ENCODE measurements around the gene MACROD1.
A peak's percentile ranks its signal among the peaks of the same experiment; 100 is the strongest.

The MACROD1 gene

DNA sequence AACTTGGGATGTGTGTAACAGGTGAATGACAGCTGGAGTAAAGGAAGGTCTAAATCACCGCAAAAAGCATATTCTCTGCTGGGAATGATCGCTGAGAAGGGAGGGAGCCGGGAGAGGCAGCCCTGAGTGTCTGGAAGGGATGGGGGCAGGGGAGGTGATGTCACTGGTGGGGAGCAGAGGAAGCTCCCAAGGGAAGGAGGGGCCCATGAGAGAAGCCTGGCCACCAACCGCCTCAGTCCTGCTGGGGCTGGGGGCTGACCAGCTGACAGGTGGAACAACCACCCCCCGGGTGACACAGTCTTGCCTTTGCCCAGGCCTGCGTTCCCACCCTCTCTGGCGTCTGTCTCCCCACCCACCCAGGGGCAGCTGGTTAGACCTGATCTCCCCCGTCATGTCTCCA lies 136.1 kb downstream of the MACROD1 start:
- DNase-seq: no peak

DNA sequence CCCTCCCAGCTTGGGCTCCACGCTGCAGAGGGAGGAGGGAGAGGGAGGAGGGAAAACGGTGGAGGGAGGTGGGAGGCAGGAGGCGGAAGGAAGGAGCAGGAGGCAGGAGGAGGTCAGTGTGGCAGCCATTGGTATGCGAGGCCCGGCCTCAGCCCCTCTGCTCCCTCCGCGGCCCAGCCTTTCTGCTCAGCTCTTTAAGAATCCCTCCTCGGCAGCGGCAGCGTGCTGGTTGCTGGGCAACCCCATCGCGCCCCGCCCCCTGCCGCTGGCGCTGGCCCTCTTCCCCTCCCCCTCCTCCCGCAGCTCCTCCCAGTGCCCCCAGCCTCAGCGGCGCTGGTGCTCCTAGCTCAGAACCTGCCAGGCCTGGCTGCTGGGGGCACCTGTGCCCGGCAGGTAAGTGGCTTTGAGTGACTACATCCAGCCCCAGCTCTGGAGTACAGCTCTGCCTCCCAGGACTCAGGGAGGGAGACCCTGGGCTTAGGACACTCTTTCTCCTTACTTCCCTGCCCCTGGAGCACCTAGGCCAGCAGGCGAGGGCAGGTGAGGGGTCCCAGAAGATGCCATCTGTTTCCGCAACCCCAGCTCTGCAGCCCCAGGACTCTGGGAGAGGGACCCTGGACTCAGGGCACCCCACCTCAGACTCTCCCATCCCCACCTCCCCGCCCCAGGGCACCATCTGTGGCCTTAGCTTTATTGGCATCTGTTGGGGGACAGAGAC lies 137.4 kb downstream of the MACROD1 start:
- DNase-seq: peak; percentile 60

DNA sequence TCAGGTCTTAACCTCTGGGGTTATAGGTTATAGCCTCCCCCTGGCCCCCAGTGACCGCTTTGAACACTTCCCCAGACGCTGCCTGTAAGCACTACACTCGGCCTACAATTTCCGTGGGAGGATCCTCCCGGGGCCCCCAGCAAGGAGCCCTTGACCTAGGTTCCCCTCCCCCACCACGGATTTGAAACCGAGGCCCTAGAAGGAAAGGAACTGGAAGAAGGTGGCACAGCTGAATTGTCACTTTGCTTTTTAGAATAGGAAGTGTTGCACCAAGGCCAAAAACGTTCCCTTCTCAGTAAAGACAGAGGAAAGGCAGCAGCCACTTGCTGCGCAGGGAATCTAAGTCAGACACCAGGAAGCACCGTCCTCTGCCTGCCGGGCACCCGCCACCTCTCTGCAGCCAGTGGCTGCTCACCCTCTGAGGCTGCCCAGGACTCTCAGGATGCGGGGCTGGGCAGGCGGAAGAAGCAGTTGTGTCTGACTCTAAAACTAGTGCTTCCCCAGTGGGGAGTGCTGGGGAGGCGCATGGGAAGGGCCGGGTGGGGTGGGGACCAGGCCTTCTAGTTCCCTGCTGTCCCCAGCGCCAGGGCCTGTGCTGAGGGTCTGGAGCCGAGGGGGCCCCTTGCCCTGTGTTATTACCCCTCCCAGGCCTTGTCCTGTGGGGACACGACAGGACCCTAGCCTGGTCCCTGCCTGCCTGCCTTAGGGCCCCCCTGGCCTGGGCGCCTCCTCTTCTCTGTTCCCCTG lies 138.1 kb downstream of the MACROD1 start:
- DNase-seq: no peak

DNA sequence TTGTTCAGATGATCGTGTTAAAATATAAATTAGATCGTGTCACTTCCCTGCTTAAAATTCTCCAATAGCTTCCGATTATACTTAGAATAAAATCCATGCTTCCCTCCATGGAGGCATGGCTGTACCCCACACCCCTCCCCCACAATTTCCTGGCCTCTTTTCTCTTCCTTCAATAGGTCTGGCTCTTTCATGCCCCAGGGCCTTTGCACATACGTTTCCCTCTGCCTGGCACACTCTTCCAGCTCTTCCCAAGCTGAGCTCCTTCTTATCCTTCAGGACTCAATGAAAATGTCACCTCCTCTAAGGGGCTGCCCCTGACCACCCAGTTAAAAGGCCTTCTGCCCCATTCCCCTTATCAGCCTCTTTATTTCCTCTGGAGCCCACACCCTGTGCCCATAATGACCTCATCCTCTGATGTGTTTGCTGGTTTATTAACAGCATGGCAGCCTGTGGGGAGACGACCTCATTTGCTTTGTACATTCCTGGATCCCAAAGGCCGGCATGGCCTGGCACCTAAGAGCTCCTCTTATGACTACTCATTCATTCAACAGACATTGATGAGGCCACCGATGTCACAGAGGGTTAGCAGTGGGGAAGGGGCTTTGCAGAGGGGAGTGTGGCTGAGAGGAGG lies 139.2 kb downstream of the MACROD1 start:
- no peak for DNase-seq

DNA sequence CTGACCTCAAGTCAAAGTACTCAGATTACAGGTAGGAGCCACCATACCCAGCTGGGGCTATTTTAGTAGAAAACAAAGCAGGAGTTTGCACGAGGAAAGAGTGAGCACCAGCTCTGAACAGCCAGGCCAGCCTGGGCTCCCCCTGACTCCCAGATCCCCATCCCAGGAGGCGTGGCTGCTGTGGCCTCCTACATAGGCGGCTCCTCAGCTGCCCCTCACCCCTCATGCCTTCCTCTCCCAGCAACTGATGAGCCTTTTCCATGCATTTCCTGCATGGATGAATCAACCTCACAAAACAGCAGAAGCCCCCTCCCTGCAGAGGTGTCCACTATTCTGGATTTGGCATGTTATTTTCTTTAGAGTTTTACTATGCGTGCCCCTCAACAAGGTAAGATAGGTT lies 140.7 kb downstream of the MACROD1 start:
- no peak for DNase-seq

DNA sequence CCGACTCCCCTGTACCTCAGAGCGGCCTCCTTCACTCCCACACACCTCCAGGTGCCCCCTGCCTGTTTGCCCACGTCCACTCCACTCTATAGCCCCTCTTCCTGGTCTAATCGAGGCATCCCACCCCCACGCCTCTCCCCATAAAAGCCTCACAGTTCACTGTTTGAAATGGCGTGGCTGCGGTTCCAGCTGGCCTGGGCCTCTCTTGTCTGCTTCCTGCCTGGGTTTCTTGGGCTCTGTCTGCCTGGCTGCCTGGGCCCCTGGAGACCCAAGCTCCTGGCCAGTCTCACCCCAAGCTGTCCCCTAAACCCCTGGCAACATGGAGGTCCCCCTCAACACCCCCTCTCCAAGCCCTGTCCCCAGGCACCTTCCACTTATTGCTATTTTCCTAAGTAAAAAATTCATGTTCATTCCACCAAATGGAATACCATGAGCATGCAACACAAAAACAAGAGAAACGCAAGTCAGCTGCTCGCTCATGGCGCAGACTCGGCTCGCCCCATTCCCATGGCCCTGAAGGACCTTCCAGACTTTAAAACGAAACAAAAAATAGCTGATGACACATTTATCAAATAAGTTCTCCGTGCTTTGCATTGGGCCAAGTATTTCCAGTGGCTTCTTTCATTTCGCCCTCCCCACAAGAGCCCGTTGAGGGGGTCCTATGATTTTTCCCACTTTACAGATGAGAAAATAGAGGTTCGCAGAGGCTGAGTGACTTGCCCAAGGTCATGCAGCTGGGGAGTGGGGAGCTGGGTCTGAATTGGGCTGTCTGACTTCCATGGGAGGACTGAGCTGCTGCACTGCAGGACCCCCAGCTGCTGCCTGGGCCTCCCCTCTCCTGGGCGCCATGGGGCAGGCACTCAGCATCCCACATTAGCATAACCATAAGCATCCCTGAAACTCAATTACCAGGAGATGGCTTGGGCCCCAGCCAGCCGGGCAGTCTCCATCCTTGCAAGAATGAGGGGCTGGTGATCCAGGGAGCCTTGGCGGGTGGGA lies 141.9 kb downstream of the MACROD1 start:
- no peak for DNase-seq

DNA sequence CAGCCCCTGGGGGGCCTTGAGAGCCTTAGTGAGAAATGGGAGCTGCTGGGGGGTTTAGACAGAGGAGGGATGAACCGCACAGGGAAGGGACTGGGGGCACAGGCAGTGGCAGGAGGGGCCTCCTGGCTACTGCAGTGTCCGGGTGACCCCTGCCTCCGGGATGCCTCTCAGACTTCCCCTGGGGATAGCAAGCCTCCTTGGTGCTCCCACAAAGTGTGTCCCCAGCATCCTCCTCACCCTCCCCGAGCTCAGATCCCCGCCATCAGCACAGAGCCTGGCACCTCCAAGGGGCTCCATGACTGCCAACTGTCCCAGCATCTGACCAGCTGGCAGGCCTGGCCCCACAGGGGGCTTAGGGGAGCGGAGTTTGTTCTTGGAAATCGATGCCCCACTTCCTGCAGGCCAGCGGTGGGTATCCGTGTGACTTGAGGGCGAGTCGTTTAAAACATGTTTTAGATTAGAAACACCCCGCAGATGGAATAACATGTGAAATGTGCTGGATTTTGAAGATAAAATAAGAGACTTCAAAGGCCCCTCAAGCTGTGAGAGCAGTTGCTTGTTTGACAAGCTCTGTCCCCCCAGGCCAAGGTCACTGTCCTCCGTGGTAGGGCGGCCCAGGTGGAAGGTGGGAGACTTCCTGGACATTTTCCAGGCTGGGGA lies 143.7 kb downstream of the MACROD1 start:
- DNase-seq: no peak

DNA sequence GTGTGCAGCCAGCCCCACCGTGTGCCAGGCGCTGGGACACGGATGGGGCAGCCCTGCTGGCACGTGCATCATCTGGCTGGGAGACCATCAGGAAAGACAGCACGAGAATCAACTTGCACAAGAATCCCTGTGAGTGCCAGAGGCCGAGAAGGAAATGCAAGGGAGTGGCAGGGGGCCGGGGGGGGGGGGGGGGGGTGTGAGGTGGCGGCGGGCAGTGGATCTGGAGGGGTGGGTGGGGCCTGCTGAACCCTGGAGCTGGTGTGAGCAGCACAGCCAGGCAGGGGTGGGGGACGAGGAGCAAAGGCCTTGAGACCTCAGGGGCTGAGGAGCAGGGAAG lies 144.2 kb downstream of the MACROD1 start:
- no peak for DNase-seq

DNA sequence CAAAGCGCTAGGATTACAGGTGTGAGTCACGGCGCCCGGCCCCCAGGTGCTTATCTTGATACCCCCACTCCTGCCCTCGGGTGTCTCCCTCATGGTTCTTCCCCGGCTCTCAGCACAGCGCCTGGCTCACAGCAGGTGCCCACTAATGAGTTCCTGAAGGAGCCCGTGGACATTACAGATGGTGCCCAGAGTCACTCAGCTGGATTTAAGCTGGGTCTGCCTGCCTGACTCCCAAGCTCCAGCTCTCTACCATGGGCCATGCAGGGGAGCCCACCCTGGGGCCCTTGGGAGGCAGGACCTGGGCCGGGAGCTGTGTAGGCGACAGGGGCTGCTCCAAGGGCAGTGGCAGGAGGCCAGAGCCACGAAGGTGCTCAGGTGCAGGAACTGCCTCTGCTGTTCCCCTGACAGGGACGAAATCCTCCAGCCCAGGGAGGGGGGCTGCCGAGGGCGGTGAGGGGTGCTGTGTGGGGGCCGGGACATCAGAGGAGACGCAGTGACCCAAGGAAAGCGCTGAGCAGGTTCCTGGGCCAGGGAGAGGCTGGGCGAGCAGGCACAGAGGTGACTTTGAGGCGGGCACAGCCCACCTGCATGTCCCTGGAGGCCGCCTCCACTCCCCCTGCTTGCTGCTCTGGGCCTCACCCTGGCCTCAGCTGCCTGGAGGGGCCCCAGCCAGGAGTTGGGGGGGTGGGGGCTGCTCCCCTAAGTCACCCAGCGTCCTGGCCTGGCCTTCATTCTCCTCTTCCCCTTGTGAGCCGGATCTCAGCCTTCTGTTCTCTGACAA lies 144.7 kb downstream of the MACROD1 start:
- DNase-seq: no peak

DNA sequence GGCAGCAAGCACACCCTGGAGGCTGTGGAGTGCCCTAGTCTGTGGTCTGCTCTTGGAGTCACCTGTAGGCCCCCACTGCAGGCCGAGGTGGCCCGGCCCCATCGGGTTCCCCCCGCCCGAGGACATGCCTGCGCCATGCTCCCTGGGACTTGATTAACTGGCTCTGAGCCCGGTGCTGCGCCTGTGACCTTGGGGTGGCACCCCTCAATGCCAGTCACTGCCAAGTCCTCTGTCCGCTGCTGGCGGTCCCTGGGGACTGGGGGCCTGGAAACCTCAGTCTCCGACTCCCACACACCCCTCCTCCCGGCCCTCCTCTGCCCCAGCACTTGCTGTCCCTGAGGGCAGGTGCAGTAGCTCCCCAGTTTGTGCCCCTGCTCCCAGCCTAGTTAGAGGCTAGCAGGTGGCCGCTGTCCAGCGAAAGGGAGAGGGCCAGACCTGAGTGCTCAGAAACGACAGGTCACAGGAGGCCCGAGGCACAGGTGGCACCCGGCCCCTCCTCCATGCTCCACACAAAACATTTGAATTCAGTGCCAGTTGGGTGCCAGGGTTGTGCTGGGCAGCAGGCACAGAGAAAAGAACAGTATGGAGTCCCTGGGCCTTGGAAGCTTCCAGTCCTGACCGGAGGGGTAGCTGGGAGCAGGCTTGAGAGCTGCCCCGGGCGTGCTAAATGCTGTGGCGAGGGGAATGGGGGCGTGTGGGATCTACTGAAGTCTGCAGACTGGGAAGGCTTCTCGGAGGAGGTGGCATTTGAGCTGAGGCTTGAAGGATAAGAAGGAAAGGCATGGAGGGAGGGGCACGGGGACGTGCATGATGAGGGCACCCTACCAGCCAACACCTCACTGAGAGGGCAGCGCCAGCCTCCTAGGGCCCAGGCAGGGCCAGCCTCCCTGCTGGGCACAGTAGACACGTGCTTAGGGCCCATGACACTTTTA lies 146.5 kb downstream of the MACROD1 start:
- no peak for DNase-seq

DNA sequence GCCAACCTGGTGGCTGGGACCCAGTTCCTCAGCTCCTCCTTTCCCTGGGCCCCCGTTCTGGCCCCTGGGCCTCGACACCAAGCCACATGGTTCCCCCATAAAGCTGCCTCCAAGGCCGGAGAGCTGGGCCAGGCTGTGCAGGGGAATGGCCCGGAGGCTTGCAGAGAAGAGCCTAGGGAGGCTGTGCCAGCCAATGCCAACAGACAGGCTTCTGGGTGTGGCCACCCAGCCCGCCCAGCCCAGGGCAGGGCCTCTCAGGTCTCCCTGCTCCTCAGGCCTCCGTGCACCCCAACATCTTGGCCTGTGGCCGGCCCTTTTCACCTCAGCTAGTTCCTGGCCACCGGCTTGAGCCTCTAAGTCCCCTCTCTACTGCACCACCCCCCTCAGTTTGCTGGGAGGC lies 147.6 kb downstream of the MACROD1 start:
- DNase-seq: no peak

DNA sequence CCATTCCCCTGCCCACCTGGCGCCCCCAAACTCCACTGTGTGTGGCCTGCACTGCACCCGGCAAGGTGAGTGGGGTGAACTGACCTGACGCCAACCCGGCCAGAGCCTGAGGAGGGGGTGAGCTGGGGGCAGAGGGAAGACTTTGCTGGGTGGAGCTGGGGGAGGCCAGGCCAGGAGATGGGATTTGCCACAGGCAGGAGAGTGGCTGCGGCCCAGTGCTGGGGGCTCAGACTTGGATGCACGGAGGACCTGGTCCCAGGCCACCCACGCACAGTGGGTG lies 148.0 kb downstream of the MACROD1 start:
- DNase-seq: no peak

DNA sequence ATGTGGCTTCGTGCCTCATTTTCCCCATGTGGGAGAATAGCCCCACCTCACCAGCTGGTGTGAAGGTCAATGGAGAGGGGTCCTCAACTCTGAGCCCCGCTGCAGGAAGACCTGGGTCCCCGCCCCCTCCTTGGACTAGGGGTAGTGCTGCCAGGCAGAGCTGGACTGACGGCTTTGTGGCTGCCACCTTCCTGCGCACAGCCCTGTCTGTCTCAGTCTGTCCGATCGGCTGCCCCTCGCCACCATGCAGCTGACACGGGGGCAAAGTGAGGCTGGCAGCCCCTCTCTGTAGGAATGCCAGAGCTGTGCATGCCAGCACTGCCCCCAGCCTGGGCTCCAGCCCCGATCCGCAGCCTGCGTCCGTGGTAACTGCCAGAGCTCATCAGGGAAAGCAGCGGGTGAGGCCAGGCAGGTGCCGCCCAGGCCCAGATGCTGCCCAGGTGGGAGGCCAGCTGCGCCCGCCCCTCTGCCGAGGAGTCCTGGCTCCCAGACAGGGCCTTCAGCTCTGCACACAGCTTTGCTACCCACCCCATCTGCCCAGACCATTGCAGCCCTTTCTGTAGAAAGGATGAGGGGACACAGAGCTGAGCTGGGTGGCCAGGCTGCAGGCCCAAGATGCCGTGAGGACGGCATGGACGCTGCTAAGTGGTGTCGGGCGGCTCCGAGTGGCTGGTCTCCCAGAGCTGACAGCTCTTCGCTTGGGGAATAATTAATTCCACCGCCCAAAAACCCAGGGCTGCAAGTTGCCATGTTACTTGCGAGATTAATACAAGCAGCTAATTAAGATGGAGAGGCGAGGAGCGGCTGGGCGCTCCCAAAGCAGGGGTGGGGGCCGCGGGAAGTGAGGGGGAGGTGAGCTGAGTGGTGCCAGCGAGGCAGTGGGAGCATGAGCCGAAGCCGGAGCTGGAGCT lies 149.7 kb downstream of the MACROD1 start:
- no peak for DNase-seq

DNA sequence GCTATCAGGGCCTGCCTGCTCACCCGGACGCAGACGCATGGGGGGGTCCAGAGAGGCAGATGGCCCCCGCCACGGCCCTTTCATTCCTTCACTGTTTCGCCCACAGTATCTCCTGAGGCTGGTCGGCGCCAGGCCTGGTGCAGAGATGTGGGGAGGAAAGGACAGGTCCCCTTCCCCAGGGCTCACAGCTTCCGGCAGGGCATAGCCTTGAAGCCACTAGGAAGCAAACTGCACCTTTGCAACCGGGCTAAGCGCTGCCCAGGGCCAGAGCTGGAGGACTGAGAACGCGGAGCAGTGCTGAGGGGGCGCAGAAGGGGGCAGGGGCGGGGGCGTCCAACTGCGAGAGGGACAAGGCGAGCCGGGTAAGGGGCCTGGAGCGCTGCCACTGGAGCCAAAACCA lies 150.4 kb downstream of the MACROD1 start:
- no peak for DNase-seq

DNA sequence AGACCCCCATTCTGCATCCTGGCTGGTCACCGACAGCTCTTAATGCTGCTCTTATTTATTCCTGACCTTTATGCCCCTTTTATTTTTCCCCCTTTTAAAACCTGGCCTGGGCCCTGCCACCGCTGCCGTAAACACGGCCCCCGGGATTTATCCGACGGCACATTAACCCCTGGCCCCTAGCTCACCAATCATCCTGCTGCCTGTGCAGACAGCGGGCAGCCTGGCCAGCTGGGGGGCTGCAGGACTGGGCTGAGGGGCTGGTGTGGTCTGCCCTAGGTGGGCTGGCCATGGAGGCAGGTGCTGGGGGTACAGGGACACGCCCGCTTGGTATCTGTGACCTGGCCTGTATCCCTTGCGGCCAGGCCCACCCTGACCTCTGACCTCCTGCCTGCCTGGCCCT lies 151.6 kb downstream of the MACROD1 start:
- DNase-seq: no peak

DNA sequence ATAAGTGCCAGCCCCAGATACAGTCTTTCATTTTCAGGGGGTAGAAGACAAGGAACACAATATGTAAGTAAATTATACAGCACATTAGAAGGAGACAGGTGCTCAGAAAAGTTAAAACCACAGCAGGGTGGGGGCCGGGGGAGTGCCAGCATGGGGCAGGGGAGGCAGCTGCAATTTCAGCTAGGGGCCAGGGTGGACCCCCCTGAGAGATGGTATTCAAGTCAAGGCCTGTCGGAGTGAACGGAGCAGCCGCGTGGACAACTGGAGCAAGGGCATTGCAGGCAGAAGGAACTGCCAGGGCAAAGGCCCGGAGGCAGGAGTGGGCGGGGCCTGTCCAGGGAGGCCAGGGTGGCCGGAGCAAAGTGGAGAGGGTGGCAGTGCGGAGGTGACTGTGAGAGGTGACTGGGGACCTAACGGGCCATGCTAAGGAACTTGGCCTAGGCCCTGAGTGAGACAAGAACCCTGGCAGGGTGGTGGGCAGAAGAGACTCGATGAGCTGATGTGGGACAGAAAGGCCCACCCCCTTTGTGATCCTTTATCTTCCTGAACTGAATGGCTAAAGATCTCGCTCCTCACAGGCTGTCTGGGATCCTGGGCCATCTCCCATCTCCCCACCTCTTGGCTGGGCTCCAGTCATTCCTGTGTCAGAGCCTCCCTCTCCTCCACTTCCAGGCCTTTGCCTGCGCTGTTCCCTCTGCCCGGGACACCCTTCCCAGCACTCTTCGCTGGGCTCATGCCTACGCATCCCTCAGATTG lies 152.6 kb downstream of the MACROD1 start:
- DNase-seq: no peak

DNA sequence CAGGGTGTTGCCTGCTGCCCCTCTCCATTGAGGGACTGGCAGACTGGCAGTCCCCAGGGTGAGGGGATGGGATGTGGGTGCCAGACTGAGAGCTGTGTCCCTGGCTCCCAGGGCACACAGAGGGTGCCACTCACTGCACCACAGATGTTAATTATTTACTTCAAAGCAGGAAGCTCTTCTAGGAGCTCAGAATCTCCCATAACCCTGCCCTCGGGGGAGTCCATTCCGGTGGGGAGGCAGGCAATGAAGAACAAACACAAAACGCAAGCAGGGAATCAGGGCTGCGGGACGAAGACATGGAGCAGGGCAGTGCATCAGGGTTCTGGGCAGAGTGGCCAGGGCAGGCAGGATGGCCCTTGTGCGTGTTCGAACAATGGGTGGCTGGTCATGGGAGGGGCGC lies 154.5 kb downstream of the MACROD1 start:
- no peak for DNase-seq

DNA sequence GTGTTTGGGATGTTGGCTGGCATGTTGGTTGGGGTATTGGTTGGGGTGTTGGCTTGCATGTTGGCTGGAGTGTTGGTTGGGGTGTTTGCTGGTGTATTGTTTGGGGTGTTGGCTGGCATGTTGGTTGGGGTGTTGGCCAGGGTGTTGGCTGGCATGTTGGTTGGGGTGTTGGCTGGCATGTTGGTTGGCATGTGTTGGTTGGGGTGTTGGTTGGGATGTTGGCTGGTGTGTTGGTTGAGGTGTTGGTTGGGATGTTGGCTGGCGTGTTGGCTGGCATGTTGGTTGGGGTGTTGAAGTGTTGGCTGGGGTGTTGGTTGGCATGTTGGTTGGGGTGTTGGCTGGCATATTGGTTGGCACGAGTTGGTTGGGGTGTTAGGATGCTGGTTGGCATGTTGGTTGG lies 155.1 kb downstream of the MACROD1 start:
- no peak for DNase-seq

DNA sequence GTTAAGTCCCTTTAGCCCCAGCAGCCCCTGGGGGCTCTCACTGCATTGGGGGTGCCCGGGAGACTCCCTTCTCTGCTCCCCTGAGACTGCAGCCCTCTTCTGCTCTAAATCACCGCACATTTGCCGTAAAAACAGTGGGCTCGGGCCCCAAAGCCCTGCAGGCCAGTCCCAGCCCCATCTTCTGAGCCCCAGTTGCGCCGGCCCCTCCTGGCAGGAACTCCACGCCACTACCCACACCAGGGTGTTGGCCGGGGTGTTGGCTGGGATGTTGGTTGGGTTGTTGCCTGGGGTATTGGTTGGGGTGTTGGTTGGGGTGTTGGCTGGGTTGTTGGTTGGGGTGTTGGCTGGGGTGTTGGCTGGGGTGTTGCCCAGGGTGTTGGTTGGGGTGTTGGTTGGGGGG lies 156.2 kb downstream of the MACROD1 start:
- no peak for DNase-seq
